Skin epidermis (tissue), 12 donors: ENCODE measurements around the gene EVC.

Source experiments
- H3K27ac ChIP-seq, 21 experiments: fragments of 200-600 bp; sonication (generic) in 11 of 21; one replicate each; pipeline ENCODE4 v1.5.0; 2020; ENCODE audit warnings: mild to moderate bottlenecking in 3 of 21, inconsistent platforms in 2 of 21, moderate library complexity in 2 of 21
- H3K4me3 ChIP-seq, 7 experiments: fragments of 200-600 bp; sonication (generic) in 2 of 7; one replicate each; pipeline ENCODE4 v1.5.0; 2020; ENCODE audit warnings: inconsistent platforms in 2 of 7, mild to moderate bottlenecking in 2 of 7, moderate library complexity in 1 of 7

Gene EVC

GRCh38 chr4:5781691-5782090, 70.7 kb downstream of the EVC start:
- peak overlapping the region in 1 of 21 experiments; percentile 13 for H3K27ac ChIP-seq
- H3K4me3 ChIP-seq = no peak overlapping the region

- Histone ChIP-seq H3K27ac (no peak overlapping the region), H3K4me3 (no peak overlapping the region)
Observed at GRCh38 chr4:5782829-5783476, 72.0 kb downstream of the EVC start.

GRCh38 chr4:5783486-5783885, 72.5 kb downstream of the EVC start:
- H3K4me3 ChIP-seq = no peak overlapping the region
- H3K27ac ChIP-seq = no peak overlapping the region

- Histone ChIP-seq H3K4me3 (no peak overlapping the region), H3K27ac (no peak overlapping the region)
Observed at GRCh38 chr4:5784021-5784420, 73.0 kb downstream of the EVC start.

- Histone ChIP-seq H3K4me3 (no peak overlapping the region), H3K27ac (peak overlapping the region in 2 of 21 experiments; percentile 30 to 43)
Observed at GRCh38 chr4:5784960-5785611, 74.1 kb downstream of the EVC start.

GRCh38 chr4:5785806-5786680, 75.0 kb downstream of the EVC start:
- Histone ChIP-seq H3K4me3 (no peak overlapping the region), H3K27ac (peak overlapping the region in 1 of 21 experiments; percentile 44)

GRCh38 chr4:5787311-5787710, 76.3 kb downstream of the EVC start:
- H3K4me3 ChIP-seq = no peak overlapping the region
- no peak overlapping the region for H3K27ac ChIP-seq

- H3K4me3 ChIP-seq = no peak overlapping the region
- no peak overlapping the region for H3K27ac ChIP-seq
Observed at GRCh38 chr4:5788144-5788543, 77.1 kb downstream of the EVC start.

- no peak overlapping the region for H3K27ac ChIP-seq
- no peak overlapping the region for H3K4me3 ChIP-seq
Observed at GRCh38 chr4:5789141-5789540, 78.1 kb downstream of the EVC start.

- H3K27ac ChIP-seq = no peak overlapping the region
- H3K4me3 ChIP-seq = no peak overlapping the region
Observed at GRCh38 chr4:5790546-5790857, 79.5 kb downstream of the EVC start.

GRCh38 chr4:5791654-5792053, 80.7 kb downstream of the EVC start:
- Histone ChIP-seq H3K27ac (no peak overlapping the region), H3K4me3 (no peak overlapping the region)

GRCh38 chr4:5793514-5793913, 82.5 kb downstream of the EVC start:
- no peak overlapping the region for H3K27ac ChIP-seq
- H3K4me3 ChIP-seq = no peak overlapping the region

GRCh38 chr4:5795580-5795979, 84.6 kb downstream of the EVC start:
- H3K4me3 ChIP-seq = no peak overlapping the region
- H3K27ac ChIP-seq = no peak overlapping the region

GRCh38 chr4:5796976-5797375, 86.0 kb downstream of the EVC start:
- no peak overlapping the region for H3K4me3 ChIP-seq
- H3K27ac ChIP-seq = no peak overlapping the region

- H3K27ac ChIP-seq = no peak overlapping the region
- H3K4me3 ChIP-seq = no peak overlapping the region
Observed at GRCh38 chr4:5797866-5798265, 86.9 kb downstream of the EVC start.

- H3K4me3 ChIP-seq = no peak overlapping the region
- no peak overlapping the region for H3K27ac ChIP-seq
Observed at GRCh38 chr4:5798462-5798861, 87.5 kb downstream of the EVC start.

GRCh38 chr4:5798946-5799345, 87.9 kb downstream of the EVC start:
- Histone ChIP-seq H3K4me3 (no peak overlapping the region), H3K27ac (no peak overlapping the region)

- Histone ChIP-seq H3K27ac (no peak overlapping the region), H3K4me3 (no peak overlapping the region)
Observed at GRCh38 chr4:5799406-5799805, 88.4 kb downstream of the EVC start.

- no peak overlapping the region for H3K4me3 ChIP-seq
Observed at GRCh38 chr4:5800496-5800895, 89.5 kb downstream of the EVC start.

GRCh38 chr4:5801696-5802095, 90.7 kb downstream of the EVC start:
- Histone ChIP-seq H3K27ac (no peak overlapping the region), H3K4me3 (no peak overlapping the region)

More at GRCh38 chr4:5800496-5800895, 89.5 kb downstream of the EVC start:
- no peak overlapping the region for H3K27ac ChIP-seq

GRCh38 chr4:5802565-5802964, 91.6 kb downstream of the EVC start:
- Histone ChIP-seq H3K27ac (no peak overlapping the region), H3K4me3 (no peak overlapping the region)
